ENCODE measurements around the gene MITF. TPM values are rescaled to one million over a fixed set of nuclear protein-coding genes. Genes with fewer than 3 reads are reported as not detected.

Gene MITF
- total RNA-seq, 1 donor = 30.2 TPM

DNA sequence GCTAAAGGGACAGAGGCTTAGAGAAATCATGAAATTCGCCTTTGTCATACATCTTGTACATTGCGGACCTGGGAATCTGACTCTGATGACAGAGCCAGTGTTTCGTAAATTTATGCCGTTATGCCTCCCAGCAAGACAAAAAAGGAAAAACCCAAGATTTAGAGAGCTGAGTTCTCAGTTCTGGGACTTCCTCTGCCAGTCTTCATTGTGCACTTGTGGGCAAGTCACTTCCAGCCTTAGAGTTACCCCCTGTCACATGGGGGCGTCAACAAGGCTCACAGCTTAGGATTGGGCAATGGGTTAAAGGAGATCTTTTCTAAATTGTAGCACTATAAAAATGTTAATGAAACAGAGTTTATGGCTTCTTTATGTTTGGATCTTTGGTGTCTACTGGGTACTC lies 41.9 kb upstream of the MITF start:
- DNase-seq (ENCODE audit: low read depth) = no peak
- TF ChIP-seq, protein P1, sequence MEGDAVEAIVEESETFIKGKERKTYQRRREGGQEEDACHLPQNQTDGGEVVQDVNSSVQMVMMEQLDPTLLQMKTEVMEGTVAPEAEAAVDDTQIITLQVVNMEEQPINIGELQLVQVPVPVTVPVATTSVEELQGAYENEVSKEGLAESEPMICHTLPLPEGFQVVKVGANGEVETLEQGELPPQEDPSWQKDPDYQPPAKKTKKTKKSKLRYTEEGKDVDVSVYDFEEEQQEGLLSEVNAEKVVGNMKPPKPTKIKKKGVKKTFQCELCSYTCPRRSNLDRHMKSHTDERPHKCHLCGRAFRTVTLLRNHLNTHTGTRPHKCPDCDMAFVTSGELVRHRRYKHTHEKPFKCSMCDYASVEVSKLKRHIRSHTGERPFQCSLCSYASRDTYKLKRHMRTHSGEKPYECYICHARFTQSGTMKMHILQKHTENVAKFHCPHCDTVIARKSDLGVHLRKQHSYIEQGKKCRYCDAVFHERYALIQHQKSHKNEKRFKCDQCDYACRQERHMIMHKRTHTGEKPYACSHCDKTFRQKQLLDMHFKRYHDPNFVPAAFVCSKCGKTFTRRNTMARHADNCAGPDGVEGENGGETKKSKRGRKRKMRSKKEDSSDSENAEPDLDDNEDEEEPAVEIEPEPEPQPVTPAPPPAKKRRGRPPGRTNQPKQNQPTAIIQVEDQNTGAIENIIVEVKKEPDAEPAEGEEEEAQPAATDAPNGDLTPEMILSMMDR (IDR thresholded peaks at IDR 0.05; ENCODE audit: insufficient read depth, low read depth, low read length) = no peak
- H3K4me3 ChIP-seq (ENCODE audit: low read depth, low read length) = no peak overlapping the region

DNA sequence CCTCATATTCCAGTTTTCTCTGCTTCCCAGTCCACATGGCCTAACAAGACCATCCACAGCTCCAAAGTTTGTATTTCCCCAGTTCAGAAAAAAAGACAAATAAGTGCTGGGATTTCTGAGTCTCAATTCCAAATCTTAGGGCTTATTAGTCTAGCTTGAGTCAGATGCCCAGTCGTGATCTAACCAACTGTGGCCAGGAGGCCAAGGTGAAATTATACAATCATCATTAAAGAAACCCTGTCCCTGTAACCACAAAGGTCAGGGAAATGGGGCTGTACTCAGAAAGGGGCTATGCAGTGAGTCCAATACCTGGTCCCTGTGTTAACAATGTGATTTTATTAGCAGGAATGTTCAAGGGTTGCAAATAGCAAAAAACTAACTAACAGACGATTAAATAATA lies 40.5 kb upstream of the MITF start:
- no peak overlapping the region for H3K4me3 ChIP-seq (ENCODE audit: low read depth, low read length)
- no peak for DNase-seq (ENCODE audit: low read depth)
- TF ChIP-seq, protein P1 (IDR thresholded peaks at IDR 0.05; ENCODE audit: insufficient read depth, low read depth, low read length) = no peak

DNA sequence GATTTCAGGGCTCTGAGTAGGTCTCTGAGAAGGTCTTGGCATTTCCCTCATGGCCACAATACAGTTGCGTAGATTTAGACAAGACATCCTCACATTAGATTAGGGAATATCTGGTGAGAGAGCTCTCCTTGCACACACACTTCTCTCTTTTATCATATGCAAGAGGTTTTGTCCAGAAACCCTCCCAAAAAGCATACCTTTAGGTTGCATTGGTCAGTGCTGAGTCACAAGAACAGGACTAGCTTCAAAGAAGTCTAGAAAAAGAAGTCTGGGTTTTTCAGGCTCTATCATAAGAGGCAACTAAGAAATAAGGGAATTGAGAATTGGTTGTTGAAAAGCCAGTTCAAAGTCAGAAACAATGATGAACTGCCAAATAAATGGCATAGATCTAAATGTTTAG lies 40.1 kb upstream of the MITF start:
- H3K4me3 ChIP-seq (ENCODE audit: low read depth, low read length) = no peak overlapping the region
- TF ChIP-seq, protein P1 (IDR thresholded peaks at IDR 0.05; ENCODE audit: insufficient read depth, low read depth, low read length) = no peak
- no peak for DNase-seq (ENCODE audit: low read depth)

DNA sequence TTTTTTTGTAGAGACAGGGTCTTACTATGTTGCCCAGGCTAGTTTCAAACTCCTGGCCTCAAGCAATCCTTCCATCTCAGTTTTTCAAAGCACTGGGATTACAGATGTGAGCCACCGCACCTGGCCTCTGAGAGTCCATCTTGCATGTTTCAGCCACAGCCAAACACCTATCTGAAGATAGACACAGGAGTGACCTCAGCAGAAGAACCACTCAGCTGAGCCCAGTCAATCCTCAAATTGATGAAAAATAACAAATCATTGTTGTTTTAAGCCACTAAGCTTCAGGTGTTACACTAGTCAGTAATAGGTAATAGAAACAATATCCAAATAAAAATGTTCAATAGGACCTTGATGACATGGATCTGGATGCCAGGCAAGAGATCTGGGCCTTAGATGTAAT lies 38.3 kb upstream of the MITF start:
- DNase-seq (ENCODE audit: low read depth) = no peak
- TF ChIP-seq, protein P1 (IDR thresholded peaks at IDR 0.05; ENCODE audit: insufficient read depth, low read depth, low read length) = no peak
- no peak overlapping the region for H3K4me3 ChIP-seq (ENCODE audit: low read depth, low read length)

DNA sequence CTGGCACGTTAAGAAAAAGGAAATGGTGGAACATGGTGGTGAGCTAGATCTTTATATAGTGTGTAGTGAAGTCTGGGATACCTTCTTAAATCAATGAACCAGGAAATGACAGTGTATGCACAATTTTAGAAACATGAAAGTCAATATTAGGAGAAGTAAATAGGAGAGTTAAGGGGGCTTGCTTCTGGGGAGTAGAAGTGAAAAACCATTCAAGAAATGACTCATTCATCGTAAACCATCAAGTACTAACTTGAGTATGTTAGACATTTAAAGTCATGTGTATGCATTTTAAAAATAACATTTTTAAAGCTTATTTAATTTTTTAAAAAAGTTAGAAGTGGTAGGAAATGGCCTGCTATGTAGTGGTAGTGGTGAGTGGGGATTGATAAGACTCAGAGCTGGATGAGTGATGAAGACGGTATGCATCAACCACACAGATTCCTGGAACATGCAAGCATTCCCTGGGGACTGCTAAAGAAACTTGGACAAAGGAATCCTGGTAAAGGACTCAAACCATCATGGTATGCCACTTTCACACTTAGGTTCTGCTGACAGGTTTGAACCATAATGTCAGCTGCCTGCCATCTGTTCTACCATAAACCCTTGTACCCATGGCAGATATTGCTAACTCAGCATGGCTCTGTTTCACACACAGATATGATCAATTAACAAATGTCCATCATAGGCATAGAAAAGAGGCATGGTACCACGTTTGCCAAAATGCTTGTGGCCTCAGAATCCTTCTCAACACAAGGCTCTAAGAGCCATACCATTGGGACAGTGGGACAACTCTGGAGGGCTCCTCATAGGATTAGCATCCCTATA lies 28.9 kb upstream of the MITF start:
- DNase-seq (ENCODE audit: low read depth) = no peak
- H3K4me3 ChIP-seq (ENCODE audit: low read depth, low read length) = no peak overlapping the region
- TF ChIP-seq, protein P1 (IDR thresholded peaks at IDR 0.05; ENCODE audit: insufficient read depth, low read depth, low read length) = no peak

DNA sequence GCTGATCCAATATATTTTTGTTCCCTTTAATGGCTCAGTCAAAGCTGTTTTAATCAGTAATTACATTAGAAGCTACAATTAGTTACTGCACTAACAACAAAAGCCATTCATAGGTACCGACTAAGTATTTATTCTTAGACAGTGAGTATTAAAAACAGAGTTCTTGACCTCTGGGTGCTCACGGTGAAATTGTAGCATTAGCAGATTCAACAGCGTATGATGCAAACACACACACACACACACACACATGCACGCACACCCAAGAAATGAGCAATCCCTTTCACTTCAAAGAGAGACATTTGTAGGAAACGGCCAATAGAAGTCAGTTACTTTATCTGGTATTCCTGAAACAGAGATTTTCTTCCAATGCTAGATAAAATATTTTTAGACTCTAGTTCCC lies 27.0 kb upstream of the MITF start:
- DNase-seq (ENCODE audit: low read depth) = no peak
- H3K4me3 ChIP-seq (ENCODE audit: low read depth, low read length) = no peak overlapping the region
- TF ChIP-seq, protein P1 (IDR thresholded peaks at IDR 0.05; ENCODE audit: insufficient read depth, low read depth, low read length) = no peak

DNA sequence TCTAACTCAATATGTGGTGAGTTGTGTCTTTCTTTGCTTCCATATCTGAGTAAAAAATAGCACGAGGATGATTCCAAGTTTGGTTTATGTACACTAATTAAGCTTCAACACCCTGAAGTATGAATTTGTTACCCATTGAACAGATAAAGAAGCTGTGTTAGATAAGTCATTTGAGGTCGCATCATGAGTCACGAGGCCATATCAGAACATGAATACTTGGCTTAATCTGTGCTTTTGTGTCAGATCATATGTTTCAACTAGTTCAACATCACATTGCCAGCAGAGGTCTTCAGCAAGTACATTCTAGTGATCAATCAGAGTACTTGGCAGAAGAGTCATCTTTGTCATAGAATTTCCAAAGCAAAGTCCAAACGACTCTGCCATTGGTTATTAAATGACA lies 26.3 kb upstream of the MITF start:
- no peak for DNase-seq (ENCODE audit: low read depth)
- TF ChIP-seq, protein P1 (IDR thresholded peaks at IDR 0.05; ENCODE audit: insufficient read depth, low read depth, low read length) = no peak
- no peak overlapping the region for H3K4me3 ChIP-seq (ENCODE audit: low read depth, low read length)

All from fibroblast of villous mesenchyme (primary cell).